ENCODE data around the gene TSPAN13.

The TSPAN13 gene

GRCh38 chr7:16774986-16775385 is 21.4 kb downstream of the TSPAN13 start:
- no peak for DNase-seq (ENCODE audit: low read depth)
- no peak overlapping the region for H3K4me3 ChIP-seq (ENCODE audit: low read depth, low read length)
- no peak for TF ChIP-seq CTCF (IDR thresholded peaks at IDR 0.05; ENCODE audit: low read depth, low read length)
- TF ChIP-seq MAX (IDR thresholded peaks at IDR 0.05; ENCODE audit: low read depth, low read length), result no peak
- TF ChIP-seq MYC (IDR thresholded peaks at IDR 0.05; ENCODE audit: low read depth, low read length), result no peak
- TF ChIP-seq POLR2A (IDR thresholded peaks at IDR 0.05; ENCODE audit: extremely low read depth, insufficient read length), result no peak

GRCh38 chr7:16776053-16776452 is 22.5 kb downstream of the TSPAN13 start:
- TF ChIP-seq MAX (IDR thresholded peaks at IDR 0.05; ENCODE audit: low read depth, low read length) (no peak), MYC (IDR thresholded peaks at IDR 0.05; ENCODE audit: low read depth, low read length) (no peak), POLR2A (IDR thresholded peaks at IDR 0.05; ENCODE audit: extremely low read depth, insufficient read length) (no peak), CTCF (IDR thresholded peaks at IDR 0.05; ENCODE audit: low read depth, low read length) (no peak)
- no peak for DNase-seq (ENCODE audit: low read depth)
- H3K4me3 ChIP-seq (ENCODE audit: low read depth, low read length), result no peak overlapping the region

- no peak for TF ChIP-seq MYC (IDR thresholded peaks at IDR 0.05; ENCODE audit: low read depth, low read length)
- TF ChIP-seq CTCF (IDR thresholded peaks at IDR 0.05; ENCODE audit: low read depth, low read length), result no peak
- TF ChIP-seq POLR2A (IDR thresholded peaks at IDR 0.05; ENCODE audit: extremely low read depth, insufficient read length), result no peak
- H3K4me3 ChIP-seq (ENCODE audit: low read depth, low read length), result no peak overlapping the region
These were observed 24.9 kb downstream of the TSPAN13 start for GRCh38 chr7:16778476-16778875.

GRCh38 chr7:16779051-16779450 is 25.5 kb downstream of the TSPAN13 start:
- H3K4me3 ChIP-seq (ENCODE audit: low read depth, low read length), result no peak overlapping the region
- TF ChIP-seq MYC (IDR thresholded peaks at IDR 0.05; ENCODE audit: low read depth, low read length) (no peak), POLR2A (IDR thresholded peaks at IDR 0.05; ENCODE audit: extremely low read depth, insufficient read length) (no peak), MAX (IDR thresholded peaks at IDR 0.05; ENCODE audit: low read depth, low read length) (no peak), CTCF (IDR thresholded peaks at IDR 0.05; ENCODE audit: low read depth, low read length) (no peak)
- DNase-seq (ENCODE audit: low read depth), result no peak

More at GRCh38 chr7:16778476-16778875, 24.9 kb downstream of the TSPAN13 start:
- DNase-seq (ENCODE audit: low read depth), result no peak

GRCh38 chr7:16780596-16780995 is 27.0 kb downstream of the TSPAN13 start:
- TF ChIP-seq MAX (IDR thresholded peaks at IDR 0.05; ENCODE audit: low read depth, low read length) (no peak), MYC (IDR thresholded peaks at IDR 0.05; ENCODE audit: low read depth, low read length) (no peak), CTCF (IDR thresholded peaks at IDR 0.05; ENCODE audit: low read depth, low read length) (no peak), POLR2A (IDR thresholded peaks at IDR 0.05; ENCODE audit: extremely low read depth, insufficient read length) (no peak)
- DNase-seq (ENCODE audit: low read depth), result no peak
- no peak overlapping the region for H3K4me3 ChIP-seq (ENCODE audit: low read depth, low read length)

- no peak for DNase-seq (ENCODE audit: low read depth)
- H3K4me3 ChIP-seq (ENCODE audit: low read depth, low read length), result no peak overlapping the region
- TF ChIP-seq MAX (IDR thresholded peaks at IDR 0.05; ENCODE audit: low read depth, low read length), result no peak
- no peak for TF ChIP-seq POLR2A (IDR thresholded peaks at IDR 0.05; ENCODE audit: extremely low read depth, insufficient read length)
- TF ChIP-seq CTCF (IDR thresholded peaks at IDR 0.05; ENCODE audit: low read depth, low read length), result no peak
- TF ChIP-seq MYC (IDR thresholded peaks at IDR 0.05; ENCODE audit: low read depth, low read length), result no peak
These were observed 31.8 kb downstream of the TSPAN13 start for GRCh38 chr7:16785321-16785720.

Measured in NB4 (cell line).